Activated CD4-positive, alpha-beta T cell treated with anti-CD3 and anti-CD28 coated beads, Interleukin-2, Interleukin-6, amounts not matched to agents 100 ng/mL and 50 ng/mL, durations not matched to agents 16 hours and 8 hours (primary cell): Measurements from ENCODE around the gene RPA1.
A peak's percentile ranks its signal among the peaks of the same experiment; 100 is the strongest.
"Not testable (repeated sequence)": the region's sequence is repeated elsewhere in the genome, so short reads cannot be mapped to it uniquely, and the experiment has no call there.

ENCODE experiments used
- DNase-seq: peaks from one replicate; pipeline ENCODE4 v3.0.0-alpha.2; 2020

RPA1 gene

DNA sequence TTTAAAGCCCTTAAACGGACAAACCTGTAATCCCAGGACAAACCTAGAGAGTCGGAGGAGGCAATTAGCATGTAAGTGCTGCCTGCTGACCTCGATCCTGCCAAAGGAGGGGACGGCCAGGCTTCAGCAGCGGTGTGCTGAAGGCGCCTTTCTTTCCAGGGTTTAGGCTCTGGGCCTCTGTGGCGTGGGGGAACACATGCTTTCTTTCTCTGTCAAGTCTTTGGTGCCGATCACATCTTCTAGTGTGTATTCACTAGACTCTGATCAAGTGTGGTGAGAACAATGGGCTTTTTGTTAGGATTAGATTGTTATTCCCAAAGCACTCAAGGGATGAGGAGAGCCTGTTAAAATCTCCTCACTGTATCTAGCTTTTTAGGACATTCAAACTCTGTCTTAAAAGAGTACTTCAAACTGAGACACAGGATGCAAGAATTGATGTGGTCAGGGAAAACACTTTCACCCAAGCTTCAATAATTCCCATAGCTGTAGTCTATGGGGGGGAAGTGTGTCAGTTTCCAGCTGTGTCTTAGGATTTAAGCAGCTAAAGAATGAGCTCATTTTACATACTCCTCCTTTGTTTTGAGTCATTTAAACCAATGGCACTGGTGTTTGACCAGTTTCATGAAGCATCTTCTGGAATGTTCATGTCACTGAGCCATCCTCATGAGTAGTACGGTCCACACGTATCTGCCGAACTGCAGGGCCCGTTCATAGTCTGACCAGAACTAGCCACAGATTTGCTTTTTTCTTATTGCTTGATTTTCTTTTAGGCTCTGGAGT, 51.2 kb downstream of the RPA1 start:
- no peak for DNase-seq

DNA sequence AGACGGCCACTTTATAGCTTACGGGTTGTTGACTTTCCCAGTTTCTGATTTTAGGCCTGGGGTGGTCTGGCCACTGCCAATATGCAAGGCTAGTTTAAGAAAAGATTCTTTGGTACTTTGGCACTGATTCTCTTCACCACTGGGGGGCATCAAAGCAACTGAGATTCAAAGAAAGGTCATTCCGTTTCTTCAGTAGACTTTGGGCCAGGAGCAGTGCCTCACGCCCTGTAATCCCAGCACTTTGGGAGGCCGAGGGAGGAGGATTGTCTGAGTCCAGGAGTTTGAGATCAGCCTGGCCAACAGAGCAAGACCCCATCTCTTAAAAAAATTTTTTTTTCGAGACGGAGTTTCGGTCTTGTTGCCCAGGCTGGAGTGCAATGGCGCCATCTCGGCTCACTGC, 53.0 kb downstream of the RPA1 start:
- DNase-seq = peak; percentile 32

DNA sequence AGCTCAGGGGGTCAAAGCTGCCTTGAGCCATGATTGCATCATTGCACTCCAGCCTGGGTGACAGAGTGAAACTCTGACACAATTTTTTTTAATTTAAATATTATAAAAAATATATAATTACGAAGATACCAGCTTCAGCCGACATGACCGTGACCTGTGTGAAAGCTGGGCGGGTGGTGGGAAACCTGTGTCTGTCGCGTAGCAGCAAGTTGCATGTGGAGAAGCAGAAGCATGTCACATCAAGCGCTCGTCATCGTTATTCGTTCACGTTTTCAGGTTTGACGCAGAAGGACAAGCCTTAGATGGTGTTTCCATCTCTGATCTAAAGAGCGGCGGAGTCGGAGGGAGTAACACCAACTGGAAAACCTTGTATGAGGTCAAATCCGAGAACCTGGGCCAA, 53.7 kb downstream of the RPA1 start:
- no peak for DNase-seq

DNA sequence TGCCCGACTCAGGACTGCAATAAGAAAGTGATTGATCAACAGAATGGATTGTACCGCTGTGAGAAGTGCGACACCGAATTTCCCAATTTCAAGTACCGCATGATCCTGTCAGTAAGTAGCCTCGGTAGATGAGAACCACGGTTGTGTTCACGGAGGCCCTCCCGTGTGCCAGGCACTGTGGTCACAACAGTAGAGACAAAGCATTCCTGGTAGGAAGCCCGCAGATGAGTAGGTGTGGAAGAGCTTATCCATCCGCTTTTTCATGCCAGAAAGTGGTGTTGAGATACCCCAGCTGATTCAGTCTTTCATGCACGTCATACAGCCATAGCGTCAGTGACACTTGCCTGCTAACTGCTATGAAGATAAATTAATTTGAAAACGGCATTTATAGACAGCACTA, 58.9 kb downstream of the RPA1 start:
- no peak for DNase-seq

DNA sequence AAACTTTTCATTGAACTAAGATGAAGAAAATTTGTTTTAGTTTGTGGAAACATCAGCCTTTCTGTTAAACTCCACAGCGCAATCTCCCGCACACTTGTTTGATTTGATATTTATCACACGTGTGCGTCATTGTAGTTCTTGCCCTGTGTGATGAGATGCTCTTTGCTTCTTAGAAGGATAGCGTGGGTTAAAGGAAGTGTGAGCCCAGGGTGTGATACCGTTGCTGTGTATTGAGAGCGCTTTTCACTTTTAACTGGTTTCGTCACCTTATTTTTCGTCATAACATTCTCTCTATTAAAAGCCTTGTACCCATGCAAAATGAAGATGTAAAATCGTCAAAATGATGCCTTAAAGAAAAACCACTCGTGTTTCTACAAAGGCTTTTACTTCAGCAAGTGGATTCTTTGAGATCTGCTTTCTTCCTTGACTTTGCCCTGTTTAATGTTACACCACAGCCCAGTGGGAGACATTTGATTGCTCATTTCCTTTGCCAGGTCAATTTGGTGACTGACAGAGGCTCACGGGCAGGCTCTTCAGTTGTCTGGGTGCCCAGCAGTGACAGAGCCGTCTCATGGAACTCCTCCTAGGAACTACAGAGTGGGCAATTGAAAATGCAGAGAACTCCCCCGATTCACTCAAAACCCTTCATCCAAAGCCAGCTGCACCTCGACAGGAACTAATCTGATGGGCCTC, 61.1 kb downstream of the RPA1 start:
- peak; percentile 26 for DNase-seq

DNA sequence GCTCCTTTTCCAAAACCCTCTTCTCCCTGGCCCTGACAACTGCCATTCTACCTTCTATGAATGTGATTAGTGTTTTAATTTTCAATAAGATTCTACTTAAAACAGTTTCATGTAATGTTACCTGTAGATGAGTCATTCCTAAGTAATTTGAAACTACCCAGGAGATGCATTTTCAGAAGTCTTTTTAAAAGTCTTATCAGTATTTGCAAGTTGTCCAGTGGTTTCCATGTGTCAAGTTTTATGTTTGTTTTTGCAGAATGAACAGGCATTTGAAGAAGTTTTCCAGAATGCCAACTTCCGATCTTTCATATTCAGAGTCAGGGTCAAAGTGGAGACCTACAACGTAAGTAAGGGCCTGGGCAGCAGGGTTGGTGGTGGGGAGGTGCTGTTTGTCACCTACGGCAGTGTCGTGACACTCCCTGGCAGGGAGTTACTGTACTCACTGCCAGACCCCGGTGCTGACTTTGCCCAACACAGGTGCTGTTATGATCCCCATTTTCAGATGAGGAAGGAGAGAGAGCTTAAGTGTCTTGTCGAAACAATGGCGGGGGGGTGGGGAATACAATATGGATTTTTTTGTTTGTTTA, 65.0 kb downstream of the RPA1 start:
- DNase-seq = no peak

DNA sequence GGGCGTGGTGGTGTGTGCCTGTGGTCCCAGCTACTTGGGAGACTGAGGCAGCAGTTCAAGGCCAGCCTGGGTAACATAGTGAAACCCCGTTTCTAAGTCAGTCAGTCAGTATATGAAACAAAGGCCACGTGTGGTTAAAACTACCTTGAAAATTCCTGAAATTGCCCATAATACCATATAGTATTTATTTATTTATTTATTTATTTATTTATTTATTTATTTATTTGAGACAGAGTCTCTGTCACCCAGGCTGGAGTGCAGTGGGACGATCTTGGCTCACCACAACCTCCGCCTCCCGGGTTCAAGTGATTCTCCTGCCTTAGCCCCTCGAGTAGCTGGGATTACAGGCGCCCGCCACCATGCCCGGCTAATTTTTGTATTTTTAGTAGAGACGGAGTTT, 65.7 kb downstream of the RPA1 start:
- not testable (repeated sequence) for DNase-seq

DNA sequence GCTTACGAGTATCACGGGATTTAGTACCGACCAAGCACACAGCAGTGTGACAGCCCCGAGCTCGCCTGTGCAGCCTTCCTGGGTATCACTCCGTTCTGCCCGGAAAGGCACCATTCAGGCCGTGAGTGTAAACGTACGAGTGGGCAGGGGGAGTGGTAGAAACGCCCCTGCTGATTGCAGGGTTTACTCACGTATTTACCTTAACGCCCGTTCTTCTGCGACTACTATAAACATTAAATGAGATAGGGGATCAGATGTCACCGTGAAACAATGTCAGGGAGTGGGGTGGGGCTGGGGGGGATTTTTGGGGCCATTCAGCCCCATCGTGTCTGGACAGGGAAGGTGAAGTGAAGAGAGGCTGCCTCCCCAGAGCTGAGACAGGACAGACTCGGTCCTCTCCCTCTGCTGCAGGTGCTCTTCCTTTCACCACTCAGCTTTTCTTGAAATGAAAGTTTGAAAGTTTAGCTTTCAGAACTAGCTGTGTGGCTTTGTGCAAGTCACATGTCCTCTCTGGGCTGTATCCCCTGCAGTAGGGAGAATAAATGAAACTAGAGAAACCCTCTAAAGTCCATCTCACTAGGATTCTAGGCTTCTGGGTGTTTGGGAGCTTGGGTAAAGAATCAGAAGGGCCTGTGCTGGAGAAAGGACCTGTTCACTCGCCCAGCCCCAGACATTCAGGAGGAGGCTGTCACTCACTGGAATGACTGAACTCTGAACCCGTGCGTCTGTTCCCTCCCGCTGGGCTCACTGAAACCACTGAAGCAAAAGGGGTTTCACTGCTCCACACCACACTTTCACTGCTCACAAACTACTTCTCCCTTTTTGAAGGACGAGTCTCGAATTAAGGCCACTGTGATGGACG, 66.7 kb downstream of the RPA1 start:
- no peak for DNase-seq

DNA sequence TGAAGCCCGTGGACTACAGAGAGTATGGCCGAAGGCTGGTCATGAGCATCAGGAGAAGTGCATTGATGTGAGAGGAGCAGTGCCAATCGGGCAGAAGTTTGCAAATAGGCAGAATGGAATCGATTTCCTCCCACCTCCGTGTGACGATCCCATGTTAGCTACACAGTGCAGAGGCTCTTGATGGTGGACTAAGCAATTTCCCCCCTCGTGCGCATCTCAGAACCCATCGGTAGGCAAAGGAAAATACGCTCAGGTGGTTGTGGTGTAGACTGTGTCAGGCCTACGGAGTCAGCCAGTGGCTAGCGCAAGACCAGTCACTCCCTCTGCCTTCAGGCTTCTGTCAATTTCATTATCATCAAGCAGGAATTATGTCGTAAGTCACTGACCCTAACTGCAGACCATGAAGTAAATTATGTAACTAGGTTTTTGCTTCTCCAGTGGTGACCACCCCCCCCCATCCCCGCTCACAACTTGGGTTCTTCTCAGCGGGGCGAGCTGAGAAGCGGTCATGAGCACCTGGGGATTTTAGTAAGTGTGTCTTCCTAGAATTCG, 67.4 kb downstream of the RPA1 start:
- no peak for DNase-seq

DNA sequence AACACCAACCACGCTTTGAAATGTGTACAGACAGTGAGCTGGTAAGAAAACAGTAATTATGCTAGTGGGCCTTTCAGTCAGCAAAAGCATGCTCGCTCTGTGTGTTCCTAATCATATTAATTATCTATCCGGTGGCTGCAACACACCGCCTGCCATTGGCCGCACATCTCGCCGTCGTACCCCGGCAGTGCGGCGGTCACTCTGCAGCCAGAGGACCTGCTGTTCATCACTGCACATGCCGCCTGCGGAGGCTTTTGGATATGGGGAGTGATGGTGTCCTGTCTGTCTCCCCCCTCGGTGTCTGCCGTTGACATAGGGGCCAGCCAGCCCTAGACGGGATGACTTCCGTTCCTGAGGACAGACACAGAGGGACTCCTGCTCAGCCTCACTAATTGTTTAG, 68.5 kb downstream of the RPA1 start:
- no peak for DNase-seq

DNA sequence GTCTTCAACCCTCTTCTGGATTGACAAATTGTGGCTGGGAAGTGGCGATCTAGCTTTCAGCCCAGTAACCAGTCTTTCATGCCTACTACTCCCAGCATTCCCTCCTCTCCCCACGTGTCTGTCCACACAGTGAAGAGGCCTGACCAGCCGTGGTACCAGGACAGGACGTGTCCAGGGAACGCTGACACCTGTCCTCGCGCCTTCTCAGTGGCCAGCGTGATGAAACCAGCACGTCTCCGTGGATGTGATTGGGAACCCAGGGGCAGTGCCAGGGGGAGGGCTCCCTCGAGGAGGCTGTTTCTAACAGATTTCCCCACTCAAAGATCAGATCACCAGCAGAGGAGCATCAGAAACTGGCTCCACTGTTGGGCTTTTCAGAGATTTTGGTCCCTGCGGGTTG, 69.1 kb downstream of the RPA1 start:
- DNase-seq = no peak

DNA sequence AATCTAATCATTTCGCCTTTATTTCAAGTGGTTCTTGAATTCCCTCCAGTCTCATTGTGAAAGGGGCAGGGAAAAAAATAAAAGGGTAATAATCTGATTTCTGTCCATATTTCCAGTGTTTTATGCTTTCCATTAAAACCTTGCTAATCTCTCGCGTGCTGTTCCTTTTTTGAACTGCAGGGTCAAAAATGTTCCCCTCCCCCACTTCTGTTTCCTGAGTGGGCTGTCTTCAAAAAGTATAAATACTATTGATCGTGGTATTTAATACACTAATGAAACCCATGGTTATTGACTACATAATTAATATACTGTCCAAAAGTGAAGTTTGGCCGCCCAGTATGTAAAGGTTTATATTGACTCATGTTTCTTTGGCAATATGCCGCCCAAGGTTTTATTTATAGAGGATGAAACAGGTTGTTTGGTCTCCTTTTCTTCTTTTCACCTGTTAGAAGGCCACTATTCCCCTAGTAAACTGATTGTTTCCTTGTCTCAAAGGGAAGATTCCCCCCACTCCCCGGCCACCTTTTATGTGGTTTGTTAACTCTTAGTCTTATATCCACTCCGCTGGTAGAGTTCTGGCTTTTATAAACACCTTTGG, 69.7 kb downstream of the RPA1 start:
- DNase-seq = no peak

DNA sequence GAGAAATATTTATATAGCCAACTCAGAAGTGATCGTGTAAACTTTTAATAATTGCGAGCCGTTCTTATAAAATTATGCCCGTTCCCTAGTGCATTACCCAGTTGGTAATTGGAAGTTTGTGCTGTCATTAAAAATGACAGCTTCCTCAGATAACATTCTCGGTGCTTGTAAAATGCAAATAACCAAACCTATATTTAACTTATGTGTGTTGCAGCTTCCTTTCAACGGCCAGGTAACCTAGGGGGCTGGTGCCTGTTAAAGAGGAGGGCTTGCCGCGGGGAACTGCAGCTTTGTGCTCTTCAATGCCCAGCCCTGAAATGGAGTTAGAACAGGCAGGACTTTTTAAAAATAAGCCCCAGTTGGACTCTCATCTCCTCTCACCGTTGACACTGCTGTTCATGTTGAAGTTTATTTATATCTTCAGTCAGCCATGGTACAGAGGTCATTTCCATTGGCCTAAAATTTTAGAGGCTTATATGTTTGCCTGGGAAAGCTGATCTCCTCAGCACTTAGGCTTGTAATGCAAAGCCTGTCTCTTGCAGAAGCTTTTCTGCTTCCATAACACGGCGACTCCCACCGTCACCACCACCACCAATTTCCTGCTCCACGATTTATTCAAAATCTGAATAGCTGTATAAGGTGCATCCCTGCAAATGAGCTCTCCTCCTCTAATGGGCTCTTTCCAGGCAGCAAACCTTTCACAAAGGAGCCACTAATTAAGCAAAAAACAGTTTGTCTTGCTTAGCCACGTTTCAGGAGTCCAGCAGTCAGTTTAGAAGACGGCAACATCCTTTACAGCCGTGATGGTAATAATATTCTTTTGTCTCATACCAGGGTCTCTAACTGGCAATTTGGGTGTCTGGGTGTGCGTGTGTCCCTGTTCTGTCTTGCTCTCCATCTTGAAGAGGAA, 74.7 kb downstream of the RPA1 start:
- no peak for DNase-seq

DNA sequence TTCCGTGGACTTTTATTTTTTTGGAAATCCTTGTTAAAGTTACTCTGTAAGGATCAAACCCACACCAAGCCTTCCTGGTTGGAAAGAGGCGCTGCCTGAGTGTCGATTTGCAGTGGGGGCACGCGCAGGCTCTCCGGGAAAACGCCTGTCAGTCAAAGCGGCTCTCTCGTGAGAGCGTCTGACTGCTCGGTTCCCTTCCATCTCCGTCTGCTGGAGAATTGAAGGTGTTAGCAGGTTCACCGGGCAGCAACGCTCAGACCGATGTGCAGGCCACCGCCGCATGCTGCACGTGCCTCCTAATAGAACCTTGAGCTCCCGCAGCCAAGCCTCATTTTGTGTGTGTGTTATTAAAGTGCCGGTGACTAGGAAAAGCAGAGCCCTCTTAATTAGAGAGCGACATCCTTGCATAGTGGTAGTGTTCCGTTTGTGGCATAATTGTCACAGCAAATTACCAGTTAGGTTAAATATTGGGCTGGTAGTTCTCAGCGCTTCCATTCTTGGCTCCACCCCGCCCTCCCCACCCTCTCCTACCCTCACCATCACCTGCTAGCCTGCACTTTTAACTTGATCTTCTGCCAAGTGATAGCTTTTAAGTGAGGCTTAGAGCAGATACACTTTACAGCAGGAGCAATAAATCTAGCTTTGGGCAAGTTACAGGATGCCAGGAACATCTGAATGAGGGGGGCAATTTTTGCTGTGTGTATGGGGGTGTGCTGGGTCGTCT, 75.5 kb downstream of the RPA1 start:
- DNase-seq = no peak

DNA sequence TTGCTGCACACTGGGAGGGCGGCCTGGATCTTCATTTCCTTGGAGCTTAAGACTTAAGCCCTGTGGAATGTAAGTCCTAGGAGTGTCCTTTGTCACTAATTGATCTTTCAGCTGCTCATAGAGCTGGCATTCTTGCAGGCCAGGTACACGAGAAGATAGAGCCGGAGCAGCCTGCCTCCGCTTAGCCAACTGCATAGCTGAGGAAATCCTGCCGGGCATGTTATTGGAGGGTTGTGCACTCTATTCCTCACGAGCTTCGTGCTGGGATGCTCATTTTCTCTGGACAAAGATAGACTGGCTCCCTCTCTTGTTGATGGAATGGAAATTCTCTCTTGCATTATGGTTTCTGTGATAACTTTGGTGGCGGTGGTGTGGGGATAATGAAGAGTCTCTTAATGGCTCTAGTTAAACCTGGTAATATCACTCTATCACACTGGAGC, 76.9 kb downstream of the RPA1 start:
- DNase-seq = no peak

DNA sequence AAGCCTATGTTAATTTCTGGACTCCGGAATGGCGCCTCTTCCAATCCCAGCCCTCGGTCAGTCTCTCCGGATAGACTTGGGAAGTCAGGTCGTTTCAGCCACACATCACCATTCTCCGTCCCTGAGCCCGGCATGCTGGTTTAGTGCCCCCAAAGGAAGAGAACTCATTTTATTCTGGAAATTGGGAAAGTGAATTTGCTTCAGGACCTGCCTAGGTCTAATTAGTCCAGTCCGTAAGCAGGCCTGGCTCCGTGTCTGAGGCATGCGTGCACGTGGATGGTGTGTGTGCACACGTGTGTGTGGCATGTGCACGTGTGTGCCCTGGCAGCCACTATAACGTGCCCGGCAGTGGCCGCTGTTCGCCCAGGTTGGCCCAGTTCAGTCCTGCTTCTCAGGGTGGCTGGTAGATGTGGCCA, 77.4 kb downstream of the RPA1 start:
- no peak for DNase-seq

DNA sequence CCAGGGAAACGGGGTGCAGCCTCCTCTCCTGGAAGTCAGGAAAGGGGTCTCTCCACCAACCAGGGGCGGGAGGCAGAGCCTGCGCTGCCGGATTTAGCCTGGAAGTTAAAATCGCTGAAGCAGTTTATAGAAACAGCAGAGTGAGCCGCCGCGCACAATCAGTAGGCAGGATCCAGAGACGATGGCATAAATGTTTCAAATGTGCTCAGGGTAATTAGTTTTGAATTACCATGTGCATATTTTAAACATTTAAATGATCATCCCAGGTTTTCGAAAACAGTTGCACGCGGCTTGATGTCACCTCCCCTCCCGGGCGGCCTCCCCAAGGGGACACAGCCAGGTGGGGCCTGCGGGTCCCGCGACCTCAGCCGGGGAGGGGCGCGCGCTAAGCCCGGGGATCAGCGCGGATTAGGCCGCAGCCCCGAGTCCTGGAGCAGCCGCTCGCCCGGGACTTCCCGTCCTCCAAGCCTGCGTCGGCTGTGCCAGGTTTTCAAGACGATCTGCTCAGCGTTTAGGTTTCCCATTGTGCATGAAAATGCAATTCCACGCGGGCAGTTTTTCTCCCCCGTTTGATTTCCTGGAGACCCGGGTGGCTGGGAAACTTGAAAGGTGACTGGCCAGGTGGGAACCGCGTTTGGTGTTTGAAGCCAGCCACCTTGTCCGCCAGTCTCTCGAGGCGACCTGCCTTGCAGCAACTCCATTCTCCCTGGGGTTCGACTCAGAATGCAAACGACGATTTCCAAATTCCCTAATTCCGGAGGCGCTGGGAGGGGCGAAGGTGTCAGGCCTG, 78.3 kb downstream of the RPA1 start:
- DNase-seq = no peak

DNA sequence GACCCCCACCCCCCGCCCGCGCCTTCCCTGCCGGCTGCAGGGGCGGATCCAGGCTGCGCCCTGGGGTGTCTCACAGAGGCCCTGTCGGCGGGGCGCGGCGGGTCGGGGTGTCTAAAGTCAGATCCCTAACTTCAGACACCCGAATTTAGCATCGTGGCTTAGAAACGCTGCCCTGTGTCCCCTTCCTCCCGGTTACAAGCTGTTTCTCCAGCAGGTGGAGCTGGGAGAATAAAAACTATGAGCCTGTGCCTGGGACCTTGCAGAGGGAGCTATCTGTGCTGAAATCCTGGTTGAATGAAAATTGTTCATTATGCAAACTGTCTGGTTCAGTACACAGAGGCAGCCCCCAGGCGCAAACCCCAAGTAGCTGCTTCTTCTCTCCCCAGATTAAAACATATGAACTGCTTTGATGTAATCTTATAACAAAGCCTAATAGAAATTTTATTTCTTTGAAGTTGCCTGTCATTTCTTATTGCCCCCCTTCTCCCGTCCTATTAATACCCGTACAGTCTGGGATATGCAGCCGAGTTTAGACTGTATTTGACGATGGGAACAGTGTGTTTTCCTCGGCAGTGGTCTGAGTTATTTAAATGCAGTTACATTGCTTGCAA, 79.0 kb downstream of the RPA1 start:
- DNase-seq = peak; percentile 53

DNA sequence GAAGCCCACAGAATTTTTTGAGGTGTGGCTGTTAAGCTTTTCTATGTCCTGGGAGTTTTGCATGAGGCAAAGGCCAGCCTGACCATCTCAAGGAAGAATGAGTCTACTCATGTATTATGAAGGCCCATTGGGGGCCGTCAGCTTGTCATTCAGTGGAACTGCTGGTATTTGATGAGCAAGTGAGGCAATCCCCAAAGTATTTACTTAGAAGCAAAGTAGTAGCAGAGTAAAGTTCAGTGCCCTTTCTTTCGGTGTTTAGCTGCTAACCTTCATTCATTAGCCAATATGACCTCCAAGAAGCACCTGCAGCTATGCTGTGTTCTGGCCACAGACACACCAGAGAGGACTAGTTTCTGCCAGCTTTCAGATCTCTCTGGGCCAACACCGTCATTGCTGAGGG, 80.2 kb downstream of the RPA1 start:
- DNase-seq = no peak
